HepG2 (cell line): ENCODE data around the gene MTCL1. TPM values are rescaled to one million over a fixed set of nuclear protein-coding genes. Genes with fewer than 3 reads are reported as not detected.

ENCODE experiments used
- AGO1 ChIP-seq: fragments of 200-400 bp; formaldehyde crosslinking; IDR thresholded peaks from 2 replicates; pipeline ENCODE4 v1.6.1; 2017; ENCODE audit warnings: mild to moderate bottlenecking, low read depth, low read length, moderate library complexity; ENCODE audit not compliant: poor library complexity, severe bottlenecking
- ARNT2 ChIP-seq: sonication (generic); formaldehyde crosslinking; IDR thresholded peaks from 2 replicates; pipeline ENCODE4 v1.8.0; 2022; ENCODE audit warnings: mild to moderate bottlenecking, low read depth, missing genetic modification reagents, moderate library complexity
- ASH2L ChIP-seq: fragments of 300-600, 200-600 bp; sonication (generic); IDR thresholded peaks from 2 replicates; pipeline ENCODE4 v1.7.0; 2017; ENCODE audit warnings: low read depth, mild to moderate bottlenecking, moderate library complexity, mixed read lengths, low read length; ENCODE audit not compliant: insufficient read length
- ETV5 ChIP-seq: IDR thresholded peaks from 2 replicates; pipeline ENCODE4 v1.6.1; 2018; ENCODE audit warnings: missing biosample characterization, missing genetic modification reagents, inconsistent platforms, borderline replicate concordance
- EZH2 ChIP-seq: conservative IDR thresholded peaks from 2 replicates; pipeline ENCODE4 v1.6.1; 2012; ENCODE audit warnings: mild to moderate bottlenecking, low read depth, low read length, moderate library complexity
- HOXD1 ChIP-seq: sonication (generic); formaldehyde crosslinking; IDR thresholded peaks from 2 replicates; pipeline ENCODE4 v1.5.0; 2020; ENCODE audit warnings: missing genetic modification reagents
- MEIS2 ChIP-seq: sonication (generic); formaldehyde crosslinking; IDR thresholded peaks from 2 replicates; pipeline ENCODE4 v1.9.0; 2021; ENCODE audit warnings: mild to moderate bottlenecking, missing genetic modification reagents
- PHB2 ChIP-seq: fragments of 450-650 bp; IDR thresholded peaks from 2 replicates; pipeline ENCODE4 v1.6.1; 2018; ENCODE audit not compliant: partially characterized antibody
- PHF21A ChIP-seq: sonication (generic); formaldehyde crosslinking; IDR thresholded peaks from 2 replicates; pipeline ENCODE4 v1.5.0; 2020; ENCODE audit warnings: mild to moderate bottlenecking, missing genetic modification reagents
- SOX13 ChIP-seq, 3 experiments: fragments of 450-650 bp in 1 of 3; sonication (generic) in 1 of 3; formaldehyde crosslinking in 1 of 3; IDR thresholded peaks in 2 of 3; conservative IDR thresholded peaks in 1 of 3; 2 replicates each; pipeline versions ENCODE4 v1.5.0 to v1.6.1; 2016 to 2020; ENCODE audit warnings: antibody characterized with exemption in 1 of 3, mild to moderate bottlenecking in 1 of 3, missing compliant biosample characterization in 1 of 3, missing genetic modification reagents in 1 of 3, moderate library complexity in 1 of 3
- TCF7 ChIP-seq: sonication (generic); IDR thresholded peaks from 2 replicates; pipeline ENCODE4 v1.6.1; 2016; ENCODE audit warnings: antibody characterized with exemption, low read depth
- TFDP2 ChIP-seq: sonication (generic); formaldehyde crosslinking; IDR thresholded peaks from 2 replicates; pipeline ENCODE4 v1.4.0; 2020; ENCODE audit warnings: missing genetic modification reagents
- TMF1 ChIP-seq: sonication (generic); formaldehyde crosslinking; IDR thresholded peaks from 2 replicates; pipeline ENCODE4 v1.8.1; 2022; ENCODE audit warnings: low read depth, missing genetic modification reagents
- ZMYM3 ChIP-seq: sonication (generic); formaldehyde crosslinking; IDR thresholded peaks from 2 replicates; pipeline ENCODE4 v1.5.1; 2020; ENCODE audit warnings: mild to moderate bottlenecking, missing genetic modification reagents
- ZNF12 ChIP-seq: sonication (generic); formaldehyde crosslinking; IDR thresholded peaks from 2 replicates; pipeline ENCODE4 v1.5.0; 2020; ENCODE audit warnings: missing genetic modification reagents
- ZNF142 ChIP-seq: sonication (generic); formaldehyde crosslinking; IDR thresholded peaks from 2 replicates; pipeline ENCODE4 v1.4.0; 2020; ENCODE audit warnings: missing genetic modification reagents
- ZNF276 ChIP-seq: sonication (generic); formaldehyde crosslinking; IDR thresholded peaks from 2 replicates; pipeline ENCODE4 v1.4.0; 2020; ENCODE audit warnings: mild to moderate bottlenecking, low read depth, missing genetic modification reagents
- ZNF549 ChIP-seq: sonication (generic); formaldehyde crosslinking; IDR thresholded peaks from 2 replicates; pipeline ENCODE4 v1.5.0; 2020; ENCODE audit warnings: missing genetic modification reagents
- ZNF598 ChIP-seq: sonication (generic); formaldehyde crosslinking; IDR thresholded peaks from 2 replicates; pipeline ENCODE4 v1.5.1; 2020; ENCODE audit warnings: mild to moderate bottlenecking, missing genetic modification reagents, borderline replicate concordance
- ZNF737 ChIP-seq: sonication (generic); formaldehyde crosslinking; IDR thresholded peaks from 2 replicates; pipeline ENCODE4 v1.5.0; 2020; ENCODE audit warnings: missing genetic modification reagents, mild to moderate bottlenecking, borderline replicate concordance
- polyA plus RNA-seq, 8 experiments: library from polyadenylated mRNA; depleted of rRNA in 3 of 8; stranded (reverse) in 7 of 8; unstranded in 1 of 8; fragments of >200 nt; fragmentation: Illumina TruSeq in 4 of 8; extraction: Trizol in 4 of 8; gene quantifications; 2 replicates each; pipeline versions ENCODE4 v1.2.1 to v1.2.3, GENCODE V29; 2011 to 2016; ENCODE audit warnings: low read depth in 4 of 8, missing spikeins in 1 of 8, mixed read lengths in 1 of 8; ENCODE audit not compliant: insufficient read depth in 1 of 8
- total RNA-seq, 5 experiments: library from RNA; depleted of rRNA; stranded (reverse); fragments of >200 nt; fragmentation: Illumina TruSeq; extraction: Trizol; gene quantifications; 2 replicates each; pipeline ENCODE4 v1.2.3, GENCODE V29; 2016; ENCODE audit warnings: low read depth in 1 of 5

Gene MTCL1
- total and polyA plus RNA-seq, 2 of the 13 experiments (the other 11 are each of a cell fraction or from before 2014, with no cell fraction given), result 3.1 to 3.2 TPM

- TF ChIP-seq TFDP2 (CRISPR knock-in tag) (peak; percentile 15; the same call in 1 of the 2 replicates), MEIS2 (CRISPR knock-in tag) (no peak), ZNF737 (no peak), ASH2L (no peak), SOX13 (IDR thresholded peaks at IDR 0.05) (no peak), SOX13 (CRISPR knock-in tag; conservative IDR thresholded peaks at IDR 0.05 in 1 of 2, IDR thresholded peaks at IDR 0.05 in 1 of 2) (no peak), ZNF142 (CRISPR knock-in tag) (no peak), ZMYM3 (CRISPR knock-in tag) (no peak), EZH2 (no peak), ZNF598 (CRISPR knock-in tag) (no peak), PHF21A (CRISPR knock-in tag) (0 out of 2 replicates have a peak, but pooled peaks have one; percentile 37), HOXD1 (no peak), PHB2 (no peak), ZNF12 (no peak), TMF1 (CRISPR knock-in tag) (no peak), ETV5 (CRISPR knock-in tag) (0 out of 2 replicates have a peak, but pooled peaks have one; percentile 11), TCF7 (no peak), AGO1 (no peak), ZNF276 (no peak), ARNT2 (CRISPR knock-in tag) (0 out of 2 replicates have a peak, but pooled peaks have one; percentile 4), ZNF549 (no peak)
Measured at GRCh38 chr18:8704361-8705237, 757 bp upstream of the MTCL1 start (continued).
